Aorta (tissue), 5 donors: ENCODE data around the gene PPP2R5D. TPM values are rescaled to one million over a fixed set of nuclear protein-coding genes. Genes with fewer than 3 reads are reported as not detected.

Source experiments
- ATAC-seq: fragments of 200-7000 bp; cut with Tn5 transposase; one replicate; pipeline ENCODE4 v1.9.1; 2022; ENCODE audit warnings: moderate library complexity; ENCODE audit not compliant: low FRiP score
- DNase-seq, 2 donors: peaks; one replicate each; pipeline ENCODE4 v3.0.0-alpha.2; 2020
- H3K27ac ChIP-seq, 2 donors: one replicate each; pipeline ENCODE4 v1.5.1; 2013; ENCODE audit warnings: low read length in 2 of 2, mild to moderate bottlenecking in 2 of 2, moderate library complexity in 2 of 2, control low read depth in 1 of 2, inconsistent platforms in 1 of 2, low read depth in 1 of 2
- H3K27me3 ChIP-seq, 2 donors: one replicate each; pipeline ENCODE4 v1.6.1; 2013; ENCODE audit warnings: control low read depth in 1 of 2, low read length in 1 of 2, mild to moderate bottlenecking in 1 of 2, moderate library complexity in 1 of 2; ENCODE audit not compliant: insufficient read depth in 2 of 2, control insufficient read depth in 1 of 2
- H3K36me3 ChIP-seq, 2 donors: one replicate each; pipeline ENCODE4 v1.6.1; 2013; ENCODE audit warnings: control low read depth in 1 of 2, low read length in 1 of 2, mild to moderate bottlenecking in 1 of 2; ENCODE audit not compliant: insufficient read depth in 2 of 2, control insufficient read depth in 1 of 2
- H3K4me1 ChIP-seq, 2 donors: one replicate each; pipeline ENCODE4 v1.6.1; 2013; ENCODE audit warnings: low read length in 2 of 2, control low read depth in 1 of 2, mild to moderate bottlenecking in 1 of 2, moderate library complexity in 1 of 2; ENCODE audit not compliant: insufficient read depth in 2 of 2, control insufficient read depth in 1 of 2
- H3K4me3 ChIP-seq, 2 donors: one replicate each; pipeline ENCODE4 v1.5.1; 2013; ENCODE audit warnings: low read length in 2 of 2, control low read depth in 1 of 2, mild to moderate bottlenecking in 1 of 2
- H3K9me3 ChIP-seq: one replicate; pipeline ENCODE4 v1.6.1; 2013; ENCODE audit warnings: mild to moderate bottlenecking, low read length; ENCODE audit not compliant: control insufficient read depth
- WGBS, 2 donors: extraction: QIAGEN DNeasy Blood & Tissue Kit; methylation state at CpG; one replicate each; pipeline ENCODE4 v1.1.7; 2013; 5-methylcytosine and 5-hydroxymethylcytosine counted together
- intact Hi-C, 2 donors: fragments of 100-400 bp; cut with DNase I; formaldehyde crosslinking; loops; one replicate each; pipeline versions ENCODE4 v1.14.2 to v1.15.0; 2022
- polyA plus RNA-seq, 2 donors: library from polyadenylated mRNA; stranded (reverse); fragments of 200-250 nt; gene quantifications; one replicate each; pipeline ENCODE4 v1.2.3, GENCODE V29; 2013
- total RNA-seq, 2 donors: library from RNA; stranded (reverse); fragmentation: NEBNext Ultra II Directional; extraction: Animal tissue kit (Norgen Biotek cat#: 25700); gene quantifications; one replicate each; pipeline ENCODE4 v1.2.1, GENCODE V29; 2021
- donor health status: healthy with polysubstance abuse.
- donor health status: Bipolar disorder and iron deficiency.
- donor health status: DM: no; HTN: no; CAD: no.
- donor health status: DM: no; HTN: no; CAD: no.
- donor health status: DM: yes; HTN: yes; CAD: no.

Gene PPP2R5D
- total and polyA plus RNA-seq, 4 donors, result 20.3 to 31.7 (median 27.2) TPM

DNA sequence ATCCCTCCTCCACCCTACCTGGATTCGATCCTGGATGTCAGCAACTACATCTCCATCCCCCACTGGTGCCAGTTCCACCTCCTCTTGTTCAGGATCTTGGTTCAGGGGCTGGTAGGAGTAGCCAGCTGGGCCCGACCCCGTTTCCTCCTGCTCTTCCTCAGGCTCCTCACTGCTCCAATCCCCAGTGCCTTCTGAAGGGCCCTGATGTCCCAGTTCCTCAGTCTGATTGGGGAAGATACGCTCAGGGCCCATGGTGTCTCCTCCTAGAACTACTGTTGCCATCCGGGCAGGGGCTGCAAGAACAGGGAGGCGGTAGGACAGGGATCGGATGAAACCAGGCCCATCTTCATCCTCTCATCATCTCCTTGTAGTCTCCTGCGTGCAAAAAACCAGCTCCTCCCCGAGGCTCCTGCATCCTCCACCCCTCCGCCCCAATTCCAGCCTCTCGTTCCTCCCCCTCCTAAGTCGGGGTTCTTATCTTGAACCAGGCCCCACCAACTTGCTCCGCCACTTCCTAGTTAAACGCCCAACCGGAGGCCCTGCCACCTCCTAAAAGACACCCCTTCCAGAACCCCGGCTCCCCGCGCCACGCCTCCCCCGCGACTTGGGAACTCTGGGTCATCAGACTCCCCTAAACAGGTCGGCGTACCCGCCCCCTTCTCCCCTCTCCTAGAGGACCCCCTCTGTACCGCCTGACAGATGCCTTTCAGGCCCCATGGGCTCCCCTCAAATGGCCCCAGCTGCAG, 28.9 kb downstream of the PPP2R5D start:
- Histone ChIP-seq H3K36me3 (peaks cover 0 to 3% of the 10 kb centered on the region in 2 donors), H3K4me3 (peak overlapping the region; percentile 69 to 90), H3K9me3 (no peaks in the 10 kb centered on the region), H3K27me3 (no peaks in the 10 kb centered on the region), H3K27ac (peak overlapping the region in 1 of 2 donors; percentile 31), H3K4me1 (no peaks in the 10 kb centered on the region)
- WGBS, 2 donors, result 2% methylated on average over 25 of the region's 25 CpGs
- no peak for ATAC-seq
- intact Hi-C loops, result loop anchor here (1.0 to 5.0 kb wide), 2 partner anchors 36 to 84 kb away; partner anchors contain the start of genes CNPY3 (in 1 of the 2) and PEX6 (in 1 of the 2)
- no peak for DNase-seq

DNA sequence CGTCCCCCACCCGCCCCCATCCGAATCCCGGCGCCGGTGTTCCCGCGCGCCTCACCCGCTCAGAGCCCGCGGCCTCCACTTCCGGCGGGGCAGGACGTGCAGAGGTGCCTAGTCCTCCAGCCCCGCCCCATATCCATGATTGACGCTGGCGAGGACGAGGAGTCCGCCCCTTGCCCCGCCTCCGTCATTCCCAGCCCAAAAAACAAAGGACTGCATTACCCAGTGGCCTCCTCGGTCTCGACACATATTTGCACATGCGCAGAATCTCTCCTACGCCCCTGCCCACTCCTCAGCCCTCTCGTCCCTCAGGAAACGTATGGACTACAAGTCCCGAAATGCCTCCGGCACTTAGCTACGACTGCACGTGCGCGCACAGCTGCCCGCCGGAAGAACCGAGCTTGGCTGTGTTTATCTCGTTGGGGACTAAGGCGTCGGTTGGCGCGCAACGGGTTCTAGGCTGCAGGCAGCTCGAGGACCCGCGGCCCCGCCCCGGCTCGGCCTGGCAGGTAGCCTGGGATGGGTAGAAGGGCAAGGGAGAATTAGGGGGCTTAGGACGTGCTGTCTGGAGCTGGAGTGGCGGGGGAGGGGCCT, 29.6 kb downstream of the PPP2R5D start, which contains the start of the genes KLHDC3 and MEA1:
Gene KLHDC3 (plus strand): TSS at position 407 of the 591 bp plus-strand sequence. CDS start 2,944 bp downstream, outside the sequence.
Gene MEA1 (minus strand): TSS at position 104 of the 591 bp plus-strand sequence. CDS start 133 bp downstream, outside the sequence.
- H3K27ac ChIP-seq, result peak within 1 kb of the TSS in 1 of 2 donors; percentile 31
- H3K9me3 ChIP-seq, result no peaks in the 10 kb centered on the region
- intact Hi-C loops, result loop anchor here (1.0 to 5.0 kb wide), 4 partner anchors 37 to 85 kb away; partner anchors contain the start of genes CNPY3 (in 1 of the 2), CUL7 (in 1 of the 2) and PEX6 (in 1 of the 2)
- no peaks in the 10 kb centered on the region for H3K4me1 ChIP-seq
- H3K4me3 ChIP-seq, result peak within 1 kb of the TSS; percentile 90 to 94
- peaks cover 0 to 3% of the 10 kb centered on the region in 2 donors for H3K36me3 ChIP-seq
- peak; percentile 97 for ATAC-seq
- no peaks in the 10 kb centered on the region for H3K27me3 ChIP-seq
- DNase-seq, result peak; percentile 99 to 100
- WGBS, 2 donors, result 0% methylated on average over 51 of the region's 51 CpGs

DNA sequence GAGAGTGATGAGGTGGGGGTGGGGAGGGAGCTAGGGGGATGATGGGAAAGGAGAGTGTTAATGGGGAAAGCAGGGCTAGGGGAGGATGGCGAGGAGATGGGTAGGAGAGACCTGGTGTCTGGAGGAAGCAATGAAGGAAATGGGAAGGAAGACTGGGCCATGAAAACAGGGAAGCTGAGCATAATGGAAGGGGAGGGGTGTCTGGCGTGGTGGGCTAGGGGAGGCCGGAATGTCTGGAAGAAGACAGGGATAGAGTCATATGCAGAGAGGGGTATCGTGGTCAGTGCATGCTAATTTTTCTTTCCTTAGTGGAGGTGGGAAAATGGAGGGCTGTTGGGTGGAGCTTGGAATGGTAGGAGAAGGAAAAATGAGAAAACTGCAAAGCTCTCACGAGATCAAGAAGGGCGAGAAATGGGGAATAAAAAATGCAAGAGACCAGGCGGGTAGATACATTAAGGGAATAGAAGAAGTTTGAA, 30.1 kb downstream of the PPP2R5D start:
- WGBS, 2 donors, result 0 to 1% methylated on average over 7 of the region's 7 CpGs
- H3K4me1 ChIP-seq, result no peaks in the 10 kb centered on the region
- intact Hi-C loops, result loop anchor here (2.0 to 5.0 kb wide), 3 partner anchors 37 to 40 kb away; partner anchors contain the start of genes CUL7 (in 1 of the 2) and PEX6 (in 1 of the 2)
- DNase-seq (no peak), ATAC-seq (no peak)
- H3K27ac ChIP-seq, result no peak overlapping the region
- no peaks in the 10 kb centered on the region for H3K9me3 ChIP-seq
- peaks cover 0 to 3% of the 10 kb centered on the region in 2 donors for H3K36me3 ChIP-seq
- no peaks in the 10 kb centered on the region for H3K27me3 ChIP-seq
- peak overlapping the region; percentile 71 to 94 for H3K4me3 ChIP-seq

DNA sequence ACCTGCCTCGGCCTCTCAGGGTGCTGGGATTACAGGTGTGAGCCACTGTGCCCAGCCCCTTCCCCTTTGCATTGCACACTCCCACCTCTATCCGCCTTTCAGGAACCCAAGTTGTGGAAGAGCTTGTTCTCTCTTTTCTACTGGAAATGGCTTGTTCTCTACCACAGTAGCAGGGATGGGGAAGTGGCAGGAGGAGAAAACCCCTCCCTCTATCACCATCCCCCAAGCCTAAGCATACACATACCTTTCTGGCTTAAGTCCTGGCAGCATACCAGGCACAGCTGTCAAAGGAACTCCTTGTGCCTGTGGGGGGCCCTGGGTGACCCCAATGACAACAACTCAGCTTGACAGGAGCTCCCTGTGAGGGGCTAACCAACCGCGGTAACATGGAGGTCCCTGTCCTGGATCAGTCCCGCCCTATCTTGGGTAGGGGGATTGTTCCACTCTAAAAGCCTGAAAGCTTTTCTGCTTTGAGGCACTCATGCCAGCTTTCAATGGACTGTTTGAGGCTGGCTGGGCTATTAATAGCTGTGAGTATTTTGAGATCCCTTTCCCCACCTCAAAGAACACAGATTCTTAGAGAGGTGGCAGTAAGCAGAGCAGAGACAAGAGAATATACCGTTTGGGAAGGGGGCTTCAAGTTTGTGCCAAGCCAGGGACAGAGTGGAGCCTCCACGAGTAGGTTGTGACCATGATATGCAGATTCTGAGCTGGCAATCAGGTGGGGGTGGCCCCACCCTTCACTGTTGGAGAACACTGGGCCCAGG, 32.0 kb downstream of the PPP2R5D start:
- H3K4me3 ChIP-seq, result no peak overlapping the region
- DNase-seq (no peak), ATAC-seq (no peak)
- peaks cover 0 to 1% of the 10 kb centered on the region in 2 donors for H3K36me3 ChIP-seq
- 29 to 37% methylated on average over 7 of the region's 7 CpGs for WGBS, 2 donors
- H3K9me3 ChIP-seq, result no peaks in the 10 kb centered on the region
- H3K4me1 ChIP-seq, result no peaks in the 10 kb centered on the region
- intact Hi-C loops, result no loop called here
- H3K27me3 ChIP-seq, result no peaks in the 10 kb centered on the region
- H3K27ac ChIP-seq, result peak overlapping the region in 1 of 2 donors; percentile 25

DNA sequence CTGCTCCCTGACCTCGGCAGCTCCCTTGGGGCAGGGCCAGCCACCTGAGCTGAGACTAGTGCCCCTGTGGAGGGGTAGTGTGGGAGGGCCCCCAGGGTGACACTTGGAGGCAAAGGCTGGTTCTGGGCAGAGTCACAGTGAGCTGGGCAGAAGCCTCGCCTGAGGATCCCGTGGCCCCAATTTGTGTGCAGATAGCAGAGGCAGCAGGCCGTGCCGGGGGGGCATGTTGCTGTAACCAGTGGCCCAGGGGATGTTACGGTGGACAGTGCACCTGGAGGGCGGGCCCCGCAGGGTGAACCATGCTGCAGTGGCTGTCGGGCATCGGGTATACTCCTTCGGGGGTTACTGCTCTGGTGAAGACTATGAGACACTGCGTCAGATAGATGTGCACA, 32.6 kb downstream of the PPP2R5D start:
- 73 to 76% methylated on average over 12 of the region's 12 CpGs for WGBS, 2 donors
- Histone ChIP-seq H3K27ac (peak overlapping the region in 1 of 2 donors; percentile 25), H3K27me3 (no peaks in the 10 kb centered on the region), H3K4me1 (no peaks in the 10 kb centered on the region), H3K4me3 (no peak overlapping the region), H3K9me3 (no peaks in the 10 kb centered on the region), H3K36me3 (no peaks in the 10 kb centered on the region)
- intact Hi-C loops, result no loop called here
- ATAC-seq (no peak), DNase-seq (no peak)

DNA sequence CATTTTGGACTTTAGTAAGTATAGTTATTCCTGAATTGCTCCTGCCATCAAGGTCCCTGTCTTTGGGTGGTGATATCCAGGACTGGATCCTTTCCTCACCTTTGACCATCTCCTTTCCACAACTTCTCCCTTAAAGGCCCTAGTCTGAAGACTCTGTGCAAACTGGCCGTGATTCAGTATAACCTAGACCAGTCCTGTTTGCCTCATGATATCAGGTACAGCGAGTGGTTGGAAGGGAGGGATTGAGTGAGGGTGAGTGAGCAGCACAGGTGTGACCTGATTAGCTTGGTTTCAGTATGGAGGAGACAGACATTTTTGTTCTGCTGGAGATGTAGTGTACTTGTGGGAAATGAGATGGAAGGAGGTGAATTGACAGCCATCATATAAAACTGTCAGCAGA, 34.8 kb downstream of the PPP2R5D start:
- WGBS, 2 donors, result 83 to 89% methylated on average over 2 of the region's 2 CpGs
- no peak overlapping the region for H3K27ac ChIP-seq
- no peaks in the 10 kb centered on the region for H3K4me1 ChIP-seq
- ATAC-seq (no peak), DNase-seq (no peak)
- no peaks in the 10 kb centered on the region for H3K36me3 ChIP-seq
- H3K9me3 ChIP-seq, result no peaks in the 10 kb centered on the region
- no peaks in the 10 kb centered on the region for H3K27me3 ChIP-seq
- intact Hi-C loops, result no loop called here
- H3K4me3 ChIP-seq, result no peak overlapping the region

DNA sequence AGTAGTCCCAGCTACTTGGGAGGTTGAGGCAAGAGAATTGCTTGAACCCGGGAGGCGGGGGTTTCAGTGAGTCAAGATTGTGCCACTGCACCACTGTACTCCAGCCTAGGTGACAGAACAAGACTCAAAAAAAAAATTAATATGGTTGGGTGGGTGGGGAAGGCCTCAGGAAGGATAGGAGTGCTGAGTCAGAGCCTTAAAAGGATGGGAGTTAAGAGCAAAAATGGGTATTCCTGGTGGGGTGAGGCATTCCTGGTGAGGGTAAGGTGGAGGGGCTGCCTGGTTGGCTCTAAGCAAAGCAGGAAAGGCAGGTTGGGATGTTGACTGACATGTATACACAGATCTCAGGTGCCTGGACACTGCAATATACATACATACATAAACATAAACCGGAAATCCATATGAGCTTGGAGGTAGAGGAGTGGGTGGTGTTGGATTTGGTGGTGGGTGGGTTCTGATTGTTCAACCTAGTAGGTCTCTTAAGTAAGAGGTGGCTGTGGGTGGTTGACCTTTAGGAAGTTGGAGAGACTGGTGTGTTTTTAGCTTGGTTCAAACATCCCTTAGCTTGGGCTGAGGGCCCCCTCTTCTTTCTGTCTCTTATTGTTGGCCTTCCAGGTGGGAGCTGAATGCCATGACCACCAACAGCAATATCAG, 35.8 kb downstream of the PPP2R5D start:
- H3K4me3 ChIP-seq, result no peak overlapping the region
- H3K27ac ChIP-seq, result peak overlapping the region in 1 of 2 donors; percentile 66
- intact Hi-C loops, result no loop called here
- DNase-seq, result no peak
- H3K4me1 ChIP-seq, result no peaks in the 10 kb centered on the region
- no peaks in the 10 kb centered on the region for H3K36me3 ChIP-seq
- ATAC-seq, result no peak
- no peaks in the 10 kb centered on the region for H3K9me3 ChIP-seq
- H3K27me3 ChIP-seq, result no peaks in the 10 kb centered on the region
- WGBS, 2 donors, result 91 to 94% methylated on average over 3 of the region's 3 CpGs

DNA sequence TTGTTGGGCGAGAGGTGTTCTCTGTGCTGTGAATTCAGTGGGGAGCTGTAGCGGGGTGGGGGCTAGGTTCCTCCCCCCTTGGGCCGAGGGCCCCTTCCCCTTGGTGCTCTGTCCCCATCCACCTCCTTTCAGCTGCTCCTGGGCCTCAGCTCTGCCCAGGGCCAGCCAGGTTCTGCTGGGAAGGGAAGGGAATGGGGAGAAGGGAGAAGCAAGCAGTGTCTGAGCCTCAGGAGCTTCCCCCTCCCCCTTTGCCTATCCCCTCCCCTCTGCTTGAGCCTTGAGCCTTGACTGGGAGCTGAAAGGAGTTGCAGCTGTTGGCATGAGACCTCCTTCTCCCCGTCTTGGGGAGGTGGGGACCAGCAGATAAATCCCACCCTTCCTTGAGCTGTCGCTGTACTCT, 36.5 kb downstream of the PPP2R5D start:
- Histone ChIP-seq H3K4me1 (no peaks in the 10 kb centered on the region), H3K27me3 (no peaks in the 10 kb centered on the region), H3K36me3 (no peaks in the 10 kb centered on the region), H3K9me3 (no peaks in the 10 kb centered on the region), H3K4me3 (no peak overlapping the region), H3K27ac (peak overlapping the region in 1 of 2 donors; percentile 66)
- 40 to 50% methylated on average over 5 of the region's 5 CpGs for WGBS, 2 donors
- intact Hi-C loops, result no loop called here
- ATAC-seq (peak; percentile 4), DNase-seq (no peak)
